NT2/D1 (cell line): Measurements from ENCODE around the gene CYP2A13.
"Not testable (repeated sequence)": the region's sequence is repeated elsewhere in the genome, so short reads cannot be mapped to it uniquely, and the experiment has no call there.

Source experiments
- DNase-seq: peaks from one replicate; pipeline ENCODE4 v3.0.0-alpha.2; 2011; ENCODE audit warnings: low read depth, low spot score
- H3K27me3 ChIP-seq: 2 replicates; pipeline ENCODE4 v1.6.0; 2011; ENCODE audit warnings: mild to moderate bottlenecking; ENCODE audit not compliant: insufficient read length, insufficient read depth
- H3K36me3 ChIP-seq: 2 replicates; pipeline ENCODE4 v1.6.1; 2011; ENCODE audit warnings: mild to moderate bottlenecking, low read length, mixed read lengths; ENCODE audit not compliant: insufficient read depth, insufficient read length
- H3K4me1 ChIP-seq: 2 replicates; pipeline ENCODE4 v1.5.1; 2011; ENCODE audit not compliant: insufficient read depth, insufficient read length
- H3K4me3 ChIP-seq: 2 replicates; pipeline ENCODE4 v1.5.1; 2011; ENCODE audit warnings: low read depth; ENCODE audit not compliant: insufficient read length
- H3K9ac ChIP-seq: 2 replicates; pipeline ENCODE4 v1.6.0; 2011; ENCODE audit warnings: low read depth; ENCODE audit not compliant: insufficient read length
- H3K9me3 ChIP-seq: 2 replicates; pipeline ENCODE4 v1.5.1; 2011; ENCODE audit warnings: mild to moderate bottlenecking, low read length; ENCODE audit not compliant: insufficient read depth
- SUZ12 ChIP-seq: IDR thresholded peaks from 2 replicates; pipeline ENCODE4 v1.6.1; 2011; ENCODE audit not compliant: insufficient read length, insufficient read depth; ENCODE audit errors: extremely low read depth
- YY1 ChIP-seq: IDR thresholded peaks from 2 replicates; pipeline ENCODE4 v1.6.1; 2011; ENCODE audit not compliant: insufficient read length, insufficient read depth
- ZNF274 ChIP-seq: IDR thresholded peaks from 2 replicates; pipeline ENCODE4 v1.6.1; 2011; ENCODE audit warnings: mild to moderate bottlenecking, low read depth, low read length

CYP2A13 gene

GRCh38 chr19:41088151-41088550, at the start of gene CYP2A13:
TSS of gene CYP2A13 (plus strand) at chr19:41088451. CDS start at chr19:41088472, 21 bp downstream.
- H3K27me3 ChIP-seq, result peaks cover 51% of the 10 kb centered on the region
- H3K36me3 ChIP-seq, result no peaks in the 10 kb centered on the region
- no peak for DNase-seq
- no peaks in the 10 kb centered on the region for H3K4me1 ChIP-seq
- no peaks in the 10 kb centered on the region for H3K9me3 ChIP-seq
- no peak within 1 kb of the TSS for H3K4me3 ChIP-seq
- no peak within 1 kb of the TSS for H3K9ac ChIP-seq
- TF ChIP-seq SUZ12 (no peak), ZNF274 (no peak), YY1 (no peak)

GRCh38 chr19:41039806-41040205, 48.4 kb upstream of the CYP2A13 start:
- TF ChIP-seq ZNF274, result no peak
- TF ChIP-seq SUZ12, result no peak
- TF ChIP-seq YY1, result no peak
- Histone ChIP-seq H3K27me3 (no peaks in the 10 kb centered on the region), H3K9ac (no peak overlapping the region), H3K4me3 (no peak overlapping the region), H3K9me3 (peaks cover 11% of the 10 kb centered on the region; the same call in 1 of the 2 replicates), H3K4me1 (no peaks in the 10 kb centered on the region), H3K36me3 (no peaks in the 10 kb centered on the region)
- no peak for DNase-seq

GRCh38 chr19:41045095-41045494, 43.2 kb upstream of the CYP2A13 start:
- DNase-seq, H3K36me3 ChIP-seq, H3K4me3 ChIP-seq, H3K4me1 ChIP-seq, H3K9ac ChIP-seq, H3K27me3 ChIP-seq, H3K9me3 ChIP-seq: not testable (repeated sequence)

GRCh38 chr19:41050426-41050825, 37.8 kb upstream of the CYP2A13 start:
- Histone ChIP-seq H3K27me3 (no peaks in the 10 kb centered on the region), H3K4me3 (no peak overlapping the region), H3K9me3 (no peaks in the 10 kb centered on the region), H3K9ac (no peak overlapping the region), H3K36me3 (no peaks in the 10 kb centered on the region), H3K4me1 (no peaks in the 10 kb centered on the region)
- DNase-seq, result no peak
- no peak for TF ChIP-seq ZNF274
- TF ChIP-seq SUZ12, result no peak
- TF ChIP-seq YY1, result no peak

GRCh38 chr19:41052162-41052561, 36.1 kb upstream of the CYP2A13 start:
- H3K4me1 ChIP-seq, H3K9ac ChIP-seq, H3K4me3 ChIP-seq, H3K9me3 ChIP-seq, H3K36me3 ChIP-seq, H3K27me3 ChIP-seq, DNase-seq: not testable (repeated sequence)

- DNase-seq, H3K36me3 ChIP-seq, H3K27me3 ChIP-seq, H3K4me1 ChIP-seq, H3K9ac ChIP-seq, H3K9me3 ChIP-seq, H3K4me3 ChIP-seq: not testable (repeated sequence)
Observed at GRCh38 chr19:41053331-41053730, 34.9 kb upstream of the CYP2A13 start.

GRCh38 chr19:41064974-41065569, 23.2 kb upstream of the CYP2A13 start:
- Histone ChIP-seq H3K9me3 (no peaks in the 10 kb centered on the region), H3K36me3 (no peaks in the 10 kb centered on the region), H3K4me3 (no peak overlapping the region), H3K9ac (no peak overlapping the region), H3K27me3 (no peaks in the 10 kb centered on the region), H3K4me1 (no peaks in the 10 kb centered on the region)
- TF ChIP-seq ZNF274 (no peak), SUZ12 (no peak), YY1 (no peak)
- DNase-seq, result peak; percentile 3

- no peak for DNase-seq
- Histone ChIP-seq H3K27me3 (no peaks in the 10 kb centered on the region), H3K4me1 (no peaks in the 10 kb centered on the region), H3K9me3 (peaks cover 10% of the 10 kb centered on the region), H3K36me3 (no peaks in the 10 kb centered on the region), H3K9ac (no peak overlapping the region), H3K4me3 (no peak overlapping the region)
- TF ChIP-seq ZNF274 (no peak), YY1 (no peak), SUZ12 (no peak)
Observed at GRCh38 chr19:41076286-41076685, 12.0 kb upstream of the CYP2A13 start.

- no peaks in the 10 kb centered on the region for H3K36me3 ChIP-seq
- peaks cover 10% of the 10 kb centered on the region for H3K27me3 ChIP-seq
- no peaks in the 10 kb centered on the region for H3K4me1 ChIP-seq
- H3K4me3 ChIP-seq, result no peak overlapping the region
- no peak overlapping the region for H3K9ac ChIP-seq
- DNase-seq, result no peak
- TF ChIP-seq SUZ12, result no peak
- TF ChIP-seq YY1, result no peak
- no peak for TF ChIP-seq ZNF274
- H3K9me3 ChIP-seq, result peaks cover 12% of the 10 kb centered on the region
Observed at GRCh38 chr19:41083516-41083915, 4.7 kb upstream of the CYP2A13 start.
